Endodermal cell (in vitro differentiated cells): ENCODE data around the gene CTNNA1. TPM values are rescaled to one million over a fixed set of nuclear protein-coding genes. Genes with fewer than 3 reads are reported as not detected.

Experiments
- DNase-seq: peaks from one replicate; pipeline ENCODE4 v3.0.0-alpha.2; 2017
- H3K27ac ChIP-seq: 2 replicates; pipeline ENCODE4 v1.5.1; 2013; ENCODE audit warnings: mild to moderate bottlenecking, low read depth, low read length, moderate library complexity
- H3K27me3 ChIP-seq: 2 replicates; pipeline ENCODE4 v1.6.1; 2013; ENCODE audit warnings: mild to moderate bottlenecking, low read length, moderate library complexity; ENCODE audit not compliant: insufficient read depth, control insufficient read depth, poor library complexity, severe bottlenecking
- H3K36me3 ChIP-seq: 2 replicates; pipeline ENCODE4 v1.7.0; 2013; ENCODE audit warnings: mild to moderate bottlenecking, low read length, moderate library complexity; ENCODE audit not compliant: control insufficient read depth, insufficient read depth
- H3K4me1 ChIP-seq: one replicate; pipeline ENCODE4 v1.7.0; 2013; ENCODE audit warnings: low read length; ENCODE audit not compliant: control insufficient read depth, insufficient read depth
- H3K4me3 ChIP-seq: 2 replicates; pipeline ENCODE4 v1.5.1; 2013; ENCODE audit warnings: mild to moderate bottlenecking, low read length, moderate library complexity
- H3K9ac ChIP-seq: 2 replicates; pipeline ENCODE4 v1.6.1; 2013; ENCODE audit warnings: mild to moderate bottlenecking, low read length, moderate library complexity; ENCODE audit not compliant: poor library complexity, severe bottlenecking; ENCODE audit errors: extremely low read depth
- H3K9me3 ChIP-seq: 2 replicates; pipeline ENCODE4 v1.6.1; 2013; ENCODE audit warnings: mild to moderate bottlenecking, low read length, moderate library complexity; ENCODE audit not compliant: control insufficient read depth
- H3K27ac Mint-ChIP-seq: 2 replicates; pipeline ENCODE4 v1.8.0; 2020; ENCODE audit warnings: mixed read lengths
- H3K27me3 Mint-ChIP-seq: 2 replicates; pipeline ENCODE4 v1.8.0; 2021; ENCODE audit warnings: mild to moderate bottlenecking, mixed read lengths; ENCODE audit not compliant: insufficient read depth
- H3K36me3 Mint-ChIP-seq: 2 replicates; pipeline ENCODE4 v1.8.0; 2020; ENCODE audit warnings: low read depth, mixed read lengths
- H3K4me1 Mint-ChIP-seq: 2 replicates; pipeline ENCODE4 v1.8.0; 2020; ENCODE audit warnings: mixed read lengths
- H3K4me3 Mint-ChIP-seq: 2 replicates; pipeline ENCODE4 v1.8.0; 2020; ENCODE audit warnings: mild to moderate bottlenecking, moderate library complexity, mixed read lengths
- H3K9me3 Mint-ChIP-seq: 2 replicates; pipeline ENCODE4 v1.8.0; 2020; ENCODE audit warnings: mild to moderate bottlenecking, mixed read lengths
- WGBS, 2 experiments: methylation state at CpG; one replicate each; pipeline versions ENCODE4 v1.1.5 to v1.1.7; 2013; ENCODE audit warnings: missing lambda C conversion rate in 2 of 2, mixed read lengths in 1 of 2; ENCODE audit not compliant: insufficient coverage in 1 of 2, insufficient read length in 1 of 2; 5-methylcytosine and 5-hydroxymethylcytosine counted together
- total RNA-seq, 2 donors: library from RNA; stranded (reverse); fragmentation: NEBNext Ultra II Directional in 1 of 2; extraction: Animal tissue kit (Norgen Biotek cat#: 25700) in 1 of 2; gene quantifications; 2 replicates in 1 of 2; 3 replicates in 1 of 2; pipeline ENCODE4 v1.2.1, GENCODE V29; 2021
- TF ChIP-seq, protein P1 (sequence below): fragments of 200-600 bp; sonication (generic); conservative IDR thresholded peaks from 2 replicates; pipeline ENCODE4 v1.5.0; 2021; ENCODE audit warnings: antibody characterized with exemption, mild to moderate bottlenecking

Gene CTNNA1
- total RNA-seq, 2 donors from 2014 or later, result 298 to 305 TPM

DNA sequence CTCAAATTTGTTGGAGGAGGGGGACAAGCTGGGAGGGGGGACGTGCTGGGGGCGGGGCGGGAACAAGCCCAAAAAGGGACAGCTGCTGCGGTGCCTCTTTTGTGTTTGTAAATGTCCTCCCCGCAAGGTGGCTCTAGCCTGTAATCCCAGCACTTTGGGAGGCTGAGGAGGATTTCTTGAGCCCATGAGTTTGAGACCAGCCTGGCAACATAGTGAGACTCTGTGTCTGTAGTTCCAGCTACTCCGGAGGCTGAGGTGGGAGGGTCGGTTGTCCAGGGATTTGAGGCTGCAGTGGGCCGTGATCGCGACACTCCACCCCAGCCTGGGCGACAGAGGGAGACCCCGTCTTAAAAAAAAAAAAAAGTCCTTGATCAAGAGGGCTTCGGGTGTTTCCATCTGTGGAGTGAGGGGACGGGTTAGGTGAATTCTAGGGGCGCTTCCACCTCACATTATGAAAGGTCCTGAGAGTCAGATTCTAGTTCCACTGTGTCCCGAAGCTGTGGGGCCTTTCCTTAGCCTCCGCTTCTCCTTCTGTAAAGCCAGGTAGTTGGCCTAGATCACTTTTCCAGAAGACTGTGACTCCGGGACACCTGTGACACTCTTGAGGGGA, 779 bp upstream of the CTNNA1 start:
- DNase-seq, result peak; percentile 86

DNA sequence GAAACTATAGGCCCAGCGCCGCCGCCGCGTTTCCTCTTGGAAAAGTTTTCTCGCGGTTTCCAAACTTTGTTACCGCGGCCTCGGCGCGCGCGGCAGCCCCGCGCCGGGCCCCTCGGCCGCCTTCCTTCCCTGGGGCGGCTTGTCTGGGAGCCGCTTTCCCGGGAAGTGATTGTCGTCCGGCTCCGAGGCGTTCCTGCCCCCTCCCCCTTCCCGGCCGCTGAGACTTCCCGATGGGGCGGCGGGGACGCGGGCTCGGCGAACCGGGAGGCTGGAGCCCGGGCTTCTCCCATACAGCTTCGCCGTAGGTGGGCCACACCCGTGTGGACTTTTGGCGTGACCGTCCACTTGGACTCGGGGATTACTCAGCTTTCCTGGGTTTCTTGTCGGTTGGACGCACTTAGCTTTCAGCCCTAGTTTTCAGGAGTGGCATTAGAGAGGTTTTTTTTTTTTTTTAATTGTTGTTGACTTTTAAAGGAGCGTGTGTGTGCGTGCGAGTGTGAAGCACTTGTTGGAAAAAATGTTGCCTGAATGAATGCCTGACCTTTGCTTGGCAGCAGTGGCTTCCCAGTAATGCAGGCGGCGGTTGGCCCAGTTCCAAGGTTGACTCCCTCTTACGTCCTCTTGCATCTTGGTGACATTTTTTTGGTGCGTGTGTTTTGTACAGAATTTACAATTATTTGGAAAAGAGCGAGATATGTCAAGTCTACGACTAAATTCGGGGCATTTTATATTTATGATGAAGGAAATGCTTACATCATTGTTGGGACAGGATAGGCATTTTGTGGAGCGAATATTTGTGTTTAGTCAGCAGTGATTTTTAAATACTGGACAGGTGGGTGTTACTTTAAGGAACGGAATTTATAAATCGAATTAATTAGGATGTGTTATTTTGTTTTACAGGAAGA, 821 bp downstream of the CTNNA1 start:
- H3K9me3 ChIP-seq, result peaks cover 28% of the 10 kb centered on the region
- WGBS, 2 experiments, result 2 to 3% methylated on average over 18 to 58 of the region's 58 CpGs
- peaks cover 27% of the 10 kb centered on the region for H3K9me3 Mint-ChIP-seq
- peaks cover 39% of the 10 kb centered on the region for H3K36me3 Mint-ChIP-seq
- DNase-seq, result peak; percentile 80
- H3K27me3 Mint-ChIP-seq, result no peaks in the 10 kb centered on the region
- H3K4me1 ChIP-seq, result no peaks in the 10 kb centered on the region
- peaks cover 19% of the 10 kb centered on the region for H3K4me1 Mint-ChIP-seq
- H3K4me3 Mint-ChIP-seq, result peak overlapping the region; percentile 82
- H3K27me3 ChIP-seq, result no peaks in the 10 kb centered on the region
- peak overlapping the region; percentile 60 for H3K27ac Mint-ChIP-seq
- H3K27ac ChIP-seq, result peak overlapping the region; percentile 94
- peak overlapping the region; percentile 97 for H3K4me3 ChIP-seq
- TF ChIP-seq, protein P1, sequence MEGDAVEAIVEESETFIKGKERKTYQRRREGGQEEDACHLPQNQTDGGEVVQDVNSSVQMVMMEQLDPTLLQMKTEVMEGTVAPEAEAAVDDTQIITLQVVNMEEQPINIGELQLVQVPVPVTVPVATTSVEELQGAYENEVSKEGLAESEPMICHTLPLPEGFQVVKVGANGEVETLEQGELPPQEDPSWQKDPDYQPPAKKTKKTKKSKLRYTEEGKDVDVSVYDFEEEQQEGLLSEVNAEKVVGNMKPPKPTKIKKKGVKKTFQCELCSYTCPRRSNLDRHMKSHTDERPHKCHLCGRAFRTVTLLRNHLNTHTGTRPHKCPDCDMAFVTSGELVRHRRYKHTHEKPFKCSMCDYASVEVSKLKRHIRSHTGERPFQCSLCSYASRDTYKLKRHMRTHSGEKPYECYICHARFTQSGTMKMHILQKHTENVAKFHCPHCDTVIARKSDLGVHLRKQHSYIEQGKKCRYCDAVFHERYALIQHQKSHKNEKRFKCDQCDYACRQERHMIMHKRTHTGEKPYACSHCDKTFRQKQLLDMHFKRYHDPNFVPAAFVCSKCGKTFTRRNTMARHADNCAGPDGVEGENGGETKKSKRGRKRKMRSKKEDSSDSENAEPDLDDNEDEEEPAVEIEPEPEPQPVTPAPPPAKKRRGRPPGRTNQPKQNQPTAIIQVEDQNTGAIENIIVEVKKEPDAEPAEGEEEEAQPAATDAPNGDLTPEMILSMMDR, result no peak
- H3K9ac ChIP-seq, result peak overlapping the region; percentile 97
- H3K36me3 ChIP-seq, result peaks cover 34% of the 10 kb centered on the region

More for the DNA sequence above, 779 bp upstream of the CTNNA1 start:
- Histone ChIP-seq H3K9ac (peak overlapping the region; percentile 81), H3K4me3 (peak overlapping the region; percentile 87), H3K27me3 (no peaks in the 10 kb centered on the region), H3K9me3 (peaks cover 14% of the 10 kb centered on the region), H3K27ac (no peak overlapping the region), H3K36me3 (peaks cover 24% of the 10 kb centered on the region), H3K4me1 (no peaks in the 10 kb centered on the region)
- Mint-ChIP-seq H3K4me3 (peak overlapping the region; percentile 82), H3K27ac (peak overlapping the region; percentile 95), H3K36me3 (peaks cover 24% of the 10 kb centered on the region), H3K9me3 (peaks cover 12% of the 10 kb centered on the region), H3K4me1 (peaks cover 19% of the 10 kb centered on the region), H3K27me3 (no peaks in the 10 kb centered on the region)
- WGBS, 2 experiments, result 9 to 10% methylated on average over 15 to 18 of the region's 18 CpGs
- TF ChIP-seq, protein P1, result peak; percentile 63

DNA sequence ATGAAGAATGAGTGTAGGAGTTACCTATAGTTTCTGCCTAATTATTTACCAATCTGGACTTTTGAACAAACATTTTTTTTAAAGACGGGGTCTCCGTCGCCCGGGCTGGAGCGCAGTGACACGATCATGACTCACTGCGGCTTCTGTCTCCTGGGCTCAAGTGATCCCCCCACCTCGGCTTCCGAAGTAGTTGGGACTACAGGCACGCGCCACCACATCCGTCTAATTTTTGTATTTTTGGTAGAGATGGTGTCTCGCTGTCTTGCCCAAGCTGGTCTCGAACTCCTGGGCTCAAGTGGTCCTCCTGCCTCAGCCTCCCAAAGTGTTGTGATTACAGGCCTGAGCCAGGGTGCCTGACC, 1.5 kb downstream of the CTNNA1 start:
- Mint-ChIP-seq H3K27ac (peak overlapping the region; percentile 60), H3K36me3 (peaks cover 46% of the 10 kb centered on the region), H3K9me3 (peaks cover 33% of the 10 kb centered on the region), H3K4me1 (peaks cover 19% of the 10 kb centered on the region), H3K27me3 (no peaks in the 10 kb centered on the region), H3K4me3 (peak overlapping the region; percentile 82)
- Histone ChIP-seq H3K36me3 (peaks cover 40% of the 10 kb centered on the region), H3K4me3 (peak overlapping the region; percentile 97), H3K27me3 (no peaks in the 10 kb centered on the region), H3K27ac (no peak overlapping the region), H3K9ac (peak overlapping the region; percentile 97), H3K4me1 (no peaks in the 10 kb centered on the region), H3K9me3 (peaks cover 33% of the 10 kb centered on the region)
- TF ChIP-seq, protein P1, result no peak
- WGBS, 2 experiments, result 78 to 79% methylated on average over 9 to 14 of the region's 14 CpGs
- no peak for DNase-seq
